ENCODE measurements around the gene MMP27. TPM values are rescaled to one million over a fixed set of nuclear protein-coding genes. Genes with fewer than 3 reads are reported as not detected.

MMP27 gene
- total RNA-seq, 1 experiment from 2014 or later = not detected

DNA sequence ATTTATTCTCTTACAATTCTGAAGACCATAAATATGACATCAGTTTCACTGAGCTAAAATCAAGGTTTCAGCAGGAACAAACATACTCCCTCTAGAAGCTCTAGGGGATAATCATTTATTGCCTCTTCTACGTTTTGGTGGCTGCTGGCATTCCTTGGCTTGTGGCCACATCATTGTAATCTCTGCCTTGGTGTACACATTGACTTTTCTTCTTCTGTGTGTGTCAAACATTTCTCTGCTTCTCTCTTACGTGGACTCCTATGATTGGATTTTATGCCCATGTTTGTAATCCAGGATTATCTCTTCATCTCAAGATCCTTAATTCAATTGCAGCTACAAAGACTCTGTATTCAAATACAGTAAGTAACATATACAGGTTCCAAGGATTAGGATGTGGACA lies 50.0 kb downstream of the MMP27 start (continued):
- TF ChIP-seq, protein P1, sequence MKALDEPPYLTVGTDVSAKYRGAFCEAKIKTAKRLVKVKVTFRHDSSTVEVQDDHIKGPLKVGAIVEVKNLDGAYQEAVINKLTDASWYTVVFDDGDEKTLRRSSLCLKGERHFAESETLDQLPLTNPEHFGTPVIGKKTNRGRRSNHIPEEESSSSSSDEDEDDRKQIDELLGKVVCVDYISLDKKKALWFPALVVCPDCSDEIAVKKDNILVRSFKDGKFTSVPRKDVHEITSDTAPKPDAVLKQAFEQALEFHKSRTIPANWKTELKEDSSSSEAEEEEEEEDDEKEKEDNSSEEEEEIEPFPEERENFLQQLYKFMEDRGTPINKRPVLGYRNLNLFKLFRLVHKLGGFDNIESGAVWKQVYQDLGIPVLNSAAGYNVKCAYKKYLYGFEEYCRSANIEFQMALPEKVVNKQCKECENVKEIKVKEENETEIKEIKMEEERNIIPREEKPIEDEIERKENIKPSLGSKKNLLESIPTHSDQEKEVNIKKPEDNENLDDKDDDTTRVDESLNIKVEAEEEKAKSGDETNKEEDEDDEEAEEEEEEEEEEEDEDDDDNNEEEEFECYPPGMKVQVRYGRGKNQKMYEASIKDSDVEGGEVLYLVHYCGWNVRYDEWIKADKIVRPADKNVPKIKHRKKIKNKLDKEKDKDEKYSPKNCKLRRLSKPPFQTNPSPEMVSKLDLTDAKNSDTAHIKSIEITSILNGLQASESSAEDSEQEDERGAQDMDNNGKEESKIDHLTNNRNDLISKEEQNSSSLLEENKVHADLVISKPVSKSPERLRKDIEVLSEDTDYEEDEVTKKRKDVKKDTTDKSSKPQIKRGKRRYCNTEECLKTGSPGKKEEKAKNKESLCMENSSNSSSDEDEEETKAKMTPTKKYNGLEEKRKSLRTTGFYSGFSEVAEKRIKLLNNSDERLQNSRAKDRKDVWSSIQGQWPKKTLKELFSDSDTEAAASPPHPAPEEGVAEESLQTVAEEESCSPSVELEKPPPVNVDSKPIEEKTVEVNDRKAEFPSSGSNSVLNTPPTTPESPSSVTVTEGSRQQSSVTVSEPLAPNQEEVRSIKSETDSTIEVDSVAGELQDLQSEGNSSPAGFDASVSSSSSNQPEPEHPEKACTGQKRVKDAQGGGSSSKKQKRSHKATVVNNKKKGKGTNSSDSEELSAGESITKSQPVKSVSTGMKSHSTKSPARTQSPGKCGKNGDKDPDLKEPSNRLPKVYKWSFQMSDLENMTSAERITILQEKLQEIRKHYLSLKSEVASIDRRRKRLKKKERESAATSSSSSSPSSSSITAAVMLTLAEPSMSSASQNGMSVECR (CRISPR knock-in tag; IDR thresholded peaks at IDR 0.05; ENCODE audit: borderline replicate concordance) = no peak
- TF ChIP-seq, protein P2, sequence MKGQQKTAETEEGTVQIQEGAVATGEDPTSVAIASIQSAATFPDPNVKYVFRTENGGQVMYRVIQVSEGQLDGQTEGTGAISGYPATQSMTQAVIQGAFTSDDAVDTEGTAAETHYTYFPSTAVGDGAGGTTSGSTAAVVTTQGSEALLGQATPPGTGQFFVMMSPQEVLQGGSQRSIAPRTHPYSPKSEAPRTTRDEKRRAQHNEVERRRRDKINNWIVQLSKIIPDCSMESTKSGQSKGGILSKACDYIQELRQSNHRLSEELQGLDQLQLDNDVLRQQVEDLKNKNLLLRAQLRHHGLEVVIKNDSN (CRISPR knock-in tag; IDR thresholded peaks at IDR 0.05) = no peak

DNA sequence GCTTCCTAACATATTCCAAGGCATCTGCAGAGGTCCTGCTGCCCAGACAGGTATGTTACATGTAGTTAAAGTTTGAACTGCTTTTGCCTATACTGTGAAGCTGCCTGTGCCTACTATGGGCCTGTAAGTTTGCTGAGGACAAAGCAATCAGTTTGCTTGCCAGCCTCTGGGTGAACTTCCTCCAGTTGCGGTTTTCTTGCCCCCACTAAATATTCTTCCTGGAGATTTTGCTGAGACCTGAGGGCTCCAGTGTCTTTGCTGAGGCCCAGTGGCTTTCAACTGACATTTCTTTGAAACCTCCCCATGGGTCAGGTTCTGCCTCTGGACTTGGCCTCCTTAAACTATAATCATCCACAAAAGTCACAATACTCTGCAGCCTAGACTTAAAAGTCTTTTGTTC lies 50.8 kb downstream of the MMP27 start:
- Mint-ChIP-seq H3K27me3 (ENCODE audit: low read depth) (no peaks in the 10 kb centered on the region; the same call in 1 of the 2 replicates), H3K27ac (no peak overlapping the region), H3K9me3 (peaks cover 26% of the 10 kb centered on the region), H3K4me3 (no peak overlapping the region), H3K36me3 (peaks cover 2% of the 10 kb centered on the region; the same call in 1 of the 2 replicates), H3K4me1 (no peaks in the 10 kb centered on the region)
- ChIA-PET POLR2A (no interaction called here), CTCF (interaction anchor here (1.5 kb wide), 1 partner anchor 11 kb away, joined by 6 read pairs; no protein-coding TSS in a partner anchor)
- DNase-seq (ENCODE audit: low spot score) (no peak), ATAC-seq (no peak)
- TF ChIP-seq, protein P3, sequence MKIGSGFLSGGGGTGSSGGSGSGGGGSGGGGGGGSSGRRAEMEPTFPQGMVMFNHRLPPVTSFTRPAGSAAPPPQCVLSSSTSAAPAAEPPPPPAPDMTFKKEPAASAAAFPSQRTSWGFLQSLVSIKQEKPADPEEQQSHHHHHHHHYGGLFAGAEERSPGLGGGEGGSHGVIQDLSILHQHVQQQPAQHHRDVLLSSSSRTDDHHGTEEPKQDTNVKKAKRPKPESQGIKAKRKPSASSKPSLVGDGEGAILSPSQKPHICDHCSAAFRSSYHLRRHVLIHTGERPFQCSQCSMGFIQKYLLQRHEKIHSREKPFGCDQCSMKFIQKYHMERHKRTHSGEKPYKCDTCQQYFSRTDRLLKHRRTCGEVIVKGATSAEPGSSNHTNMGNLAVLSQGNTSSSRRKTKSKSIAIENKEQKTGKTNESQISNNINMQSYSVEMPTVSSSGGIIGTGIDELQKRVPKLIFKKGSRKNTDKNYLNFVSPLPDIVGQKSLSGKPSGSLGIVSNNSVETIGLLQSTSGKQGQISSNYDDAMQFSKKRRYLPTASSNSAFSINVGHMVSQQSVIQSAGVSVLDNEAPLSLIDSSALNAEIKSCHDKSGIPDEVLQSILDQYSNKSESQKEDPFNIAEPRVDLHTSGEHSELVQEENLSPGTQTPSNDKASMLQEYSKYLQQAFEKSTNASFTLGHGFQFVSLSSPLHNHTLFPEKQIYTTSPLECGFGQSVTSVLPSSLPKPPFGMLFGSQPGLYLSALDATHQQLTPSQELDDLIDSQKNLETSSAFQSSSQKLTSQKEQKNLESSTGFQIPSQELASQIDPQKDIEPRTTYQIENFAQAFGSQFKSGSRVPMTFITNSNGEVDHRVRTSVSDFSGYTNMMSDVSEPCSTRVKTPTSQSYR (CRISPR knock-in tag; IDR thresholded peaks at IDR 0.05) = no peak
- TF ChIP-seq ZNF423 (CRISPR knock-in tag; IDR thresholded peaks at IDR 0.05) (no peak), GTF2I (CRISPR knock-in tag; conservative IDR thresholded peaks at IDR 0.05) (no peak), NR1H2 (CRISPR knock-in tag; IDR thresholded peaks at IDR 0.05) (no peak), ZNF317 (CRISPR knock-in tag; IDR thresholded peaks at IDR 0.05; ENCODE audit: borderline replicate concordance, low read depth) (no peak), TEAD4 (CRISPR knock-in tag; IDR thresholded peaks at IDR 0.05) (no peak), NR3C1 (CRISPR knock-in tag; conservative IDR thresholded peaks at IDR 0.05; ENCODE audit: low read depth) (no peak), ETV6 (CRISPR knock-in tag; IDR thresholded peaks at IDR 0.05) (no peak), ESRRA (CRISPR knock-in tag; IDR thresholded peaks at IDR 0.05; ENCODE audit: borderline replicate concordance) (no peak)
- TF ChIP-seq, protein P4, sequence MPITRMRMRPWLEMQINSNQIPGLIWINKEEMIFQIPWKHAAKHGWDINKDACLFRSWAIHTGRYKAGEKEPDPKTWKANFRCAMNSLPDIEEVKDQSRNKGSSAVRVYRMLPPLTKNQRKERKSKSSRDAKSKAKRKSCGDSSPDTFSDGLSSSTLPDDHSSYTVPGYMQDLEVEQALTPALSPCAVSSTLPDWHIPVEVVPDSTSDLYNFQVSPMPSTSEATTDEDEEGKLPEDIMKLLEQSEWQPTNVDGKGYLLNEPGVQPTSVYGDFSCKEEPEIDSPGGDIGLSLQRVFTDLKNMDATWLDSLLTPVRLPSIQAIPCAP (CRISPR knock-in tag; IDR thresholded peaks at IDR 0.05) = no peak
- TF ChIP-seq, protein P5, sequence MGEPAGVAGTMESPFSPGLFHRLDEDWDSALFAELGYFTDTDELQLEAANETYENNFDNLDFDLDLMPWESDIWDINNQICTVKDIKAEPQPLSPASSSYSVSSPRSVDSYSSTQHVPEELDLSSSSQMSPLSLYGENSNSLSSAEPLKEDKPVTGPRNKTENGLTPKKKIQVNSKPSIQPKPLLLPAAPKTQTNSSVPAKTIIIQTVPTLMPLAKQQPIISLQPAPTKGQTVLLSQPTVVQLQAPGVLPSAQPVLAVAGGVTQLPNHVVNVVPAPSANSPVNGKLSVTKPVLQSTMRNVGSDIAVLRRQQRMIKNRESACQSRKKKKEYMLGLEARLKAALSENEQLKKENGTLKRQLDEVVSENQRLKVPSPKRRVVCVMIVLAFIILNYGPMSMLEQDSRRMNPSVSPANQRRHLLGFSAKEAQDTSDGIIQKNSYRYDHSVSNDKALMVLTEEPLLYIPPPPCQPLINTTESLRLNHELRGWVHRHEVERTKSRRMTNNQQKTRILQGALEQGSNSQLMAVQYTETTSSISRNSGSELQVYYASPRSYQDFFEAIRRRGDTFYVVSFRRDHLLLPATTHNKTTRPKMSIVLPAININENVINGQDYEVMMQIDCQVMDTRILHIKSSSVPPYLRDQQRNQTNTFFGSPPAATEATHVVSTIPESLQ (CRISPR knock-in tag; IDR thresholded peaks at IDR 0.05) = no peak
- TF ChIP-seq, protein P6, sequence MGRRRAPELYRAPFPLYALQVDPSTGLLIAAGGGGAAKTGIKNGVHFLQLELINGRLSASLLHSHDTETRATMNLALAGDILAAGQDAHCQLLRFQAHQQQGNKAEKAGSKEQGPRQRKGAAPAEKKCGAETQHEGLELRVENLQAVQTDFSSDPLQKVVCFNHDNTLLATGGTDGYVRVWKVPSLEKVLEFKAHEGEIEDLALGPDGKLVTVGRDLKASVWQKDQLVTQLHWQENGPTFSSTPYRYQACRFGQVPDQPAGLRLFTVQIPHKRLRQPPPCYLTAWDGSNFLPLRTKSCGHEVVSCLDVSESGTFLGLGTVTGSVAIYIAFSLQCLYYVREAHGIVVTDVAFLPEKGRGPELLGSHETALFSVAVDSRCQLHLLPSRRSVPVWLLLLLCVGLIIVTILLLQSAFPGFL (CRISPR knock-in tag; IDR thresholded peaks at IDR 0.05; ENCODE audit: borderline replicate concordance) = no peak
- TF ChIP-seq, protein P7, sequence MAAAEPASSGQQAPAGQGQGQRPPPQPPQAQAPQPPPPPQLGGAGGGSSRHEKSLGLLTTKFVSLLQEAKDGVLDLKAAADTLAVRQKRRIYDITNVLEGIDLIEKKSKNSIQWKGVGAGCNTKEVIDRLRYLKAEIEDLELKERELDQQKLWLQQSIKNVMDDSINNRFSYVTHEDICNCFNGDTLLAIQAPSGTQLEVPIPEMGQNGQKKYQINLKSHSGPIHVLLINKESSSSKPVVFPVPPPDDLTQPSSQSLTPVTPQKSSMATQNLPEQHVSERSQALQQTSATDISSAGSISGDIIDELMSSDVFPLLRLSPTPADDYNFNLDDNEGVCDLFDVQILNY (CRISPR knock-in tag; IDR thresholded peaks at IDR 0.05) = no peak
- TF ChIP-seq, protein P8, sequence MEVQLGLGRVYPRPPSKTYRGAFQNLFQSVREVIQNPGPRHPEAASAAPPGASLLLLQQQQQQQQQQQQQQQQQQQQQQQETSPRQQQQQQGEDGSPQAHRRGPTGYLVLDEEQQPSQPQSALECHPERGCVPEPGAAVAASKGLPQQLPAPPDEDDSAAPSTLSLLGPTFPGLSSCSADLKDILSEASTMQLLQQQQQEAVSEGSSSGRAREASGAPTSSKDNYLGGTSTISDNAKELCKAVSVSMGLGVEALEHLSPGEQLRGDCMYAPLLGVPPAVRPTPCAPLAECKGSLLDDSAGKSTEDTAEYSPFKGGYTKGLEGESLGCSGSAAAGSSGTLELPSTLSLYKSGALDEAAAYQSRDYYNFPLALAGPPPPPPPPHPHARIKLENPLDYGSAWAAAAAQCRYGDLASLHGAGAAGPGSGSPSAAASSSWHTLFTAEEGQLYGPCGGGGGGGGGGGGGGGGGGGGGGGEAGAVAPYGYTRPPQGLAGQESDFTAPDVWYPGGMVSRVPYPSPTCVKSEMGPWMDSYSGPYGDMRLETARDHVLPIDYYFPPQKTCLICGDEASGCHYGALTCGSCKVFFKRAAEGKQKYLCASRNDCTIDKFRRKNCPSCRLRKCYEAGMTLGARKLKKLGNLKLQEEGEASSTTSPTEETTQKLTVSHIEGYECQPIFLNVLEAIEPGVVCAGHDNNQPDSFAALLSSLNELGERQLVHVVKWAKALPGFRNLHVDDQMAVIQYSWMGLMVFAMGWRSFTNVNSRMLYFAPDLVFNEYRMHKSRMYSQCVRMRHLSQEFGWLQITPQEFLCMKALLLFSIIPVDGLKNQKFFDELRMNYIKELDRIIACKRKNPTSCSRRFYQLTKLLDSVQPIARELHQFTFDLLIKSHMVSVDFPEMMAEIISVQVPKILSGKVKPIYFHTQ (CRISPR knock-in tag; IDR thresholded peaks at IDR 0.05) = no peak
- TF ChIP-seq, protein P9, sequence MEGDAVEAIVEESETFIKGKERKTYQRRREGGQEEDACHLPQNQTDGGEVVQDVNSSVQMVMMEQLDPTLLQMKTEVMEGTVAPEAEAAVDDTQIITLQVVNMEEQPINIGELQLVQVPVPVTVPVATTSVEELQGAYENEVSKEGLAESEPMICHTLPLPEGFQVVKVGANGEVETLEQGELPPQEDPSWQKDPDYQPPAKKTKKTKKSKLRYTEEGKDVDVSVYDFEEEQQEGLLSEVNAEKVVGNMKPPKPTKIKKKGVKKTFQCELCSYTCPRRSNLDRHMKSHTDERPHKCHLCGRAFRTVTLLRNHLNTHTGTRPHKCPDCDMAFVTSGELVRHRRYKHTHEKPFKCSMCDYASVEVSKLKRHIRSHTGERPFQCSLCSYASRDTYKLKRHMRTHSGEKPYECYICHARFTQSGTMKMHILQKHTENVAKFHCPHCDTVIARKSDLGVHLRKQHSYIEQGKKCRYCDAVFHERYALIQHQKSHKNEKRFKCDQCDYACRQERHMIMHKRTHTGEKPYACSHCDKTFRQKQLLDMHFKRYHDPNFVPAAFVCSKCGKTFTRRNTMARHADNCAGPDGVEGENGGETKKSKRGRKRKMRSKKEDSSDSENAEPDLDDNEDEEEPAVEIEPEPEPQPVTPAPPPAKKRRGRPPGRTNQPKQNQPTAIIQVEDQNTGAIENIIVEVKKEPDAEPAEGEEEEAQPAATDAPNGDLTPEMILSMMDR (IDR thresholded peaks at IDR 0.05) = no peak
